ENCODE data around the gene DVL1.
A peak's percentile ranks its signal among the peaks of the same experiment; 100 is the strongest.
"Not testable (repeated sequence)": the region's sequence is repeated elsewhere in the genome, so short reads cannot be mapped to it uniquely, and the experiment has no call there.

Gene DVL1

DNA sequence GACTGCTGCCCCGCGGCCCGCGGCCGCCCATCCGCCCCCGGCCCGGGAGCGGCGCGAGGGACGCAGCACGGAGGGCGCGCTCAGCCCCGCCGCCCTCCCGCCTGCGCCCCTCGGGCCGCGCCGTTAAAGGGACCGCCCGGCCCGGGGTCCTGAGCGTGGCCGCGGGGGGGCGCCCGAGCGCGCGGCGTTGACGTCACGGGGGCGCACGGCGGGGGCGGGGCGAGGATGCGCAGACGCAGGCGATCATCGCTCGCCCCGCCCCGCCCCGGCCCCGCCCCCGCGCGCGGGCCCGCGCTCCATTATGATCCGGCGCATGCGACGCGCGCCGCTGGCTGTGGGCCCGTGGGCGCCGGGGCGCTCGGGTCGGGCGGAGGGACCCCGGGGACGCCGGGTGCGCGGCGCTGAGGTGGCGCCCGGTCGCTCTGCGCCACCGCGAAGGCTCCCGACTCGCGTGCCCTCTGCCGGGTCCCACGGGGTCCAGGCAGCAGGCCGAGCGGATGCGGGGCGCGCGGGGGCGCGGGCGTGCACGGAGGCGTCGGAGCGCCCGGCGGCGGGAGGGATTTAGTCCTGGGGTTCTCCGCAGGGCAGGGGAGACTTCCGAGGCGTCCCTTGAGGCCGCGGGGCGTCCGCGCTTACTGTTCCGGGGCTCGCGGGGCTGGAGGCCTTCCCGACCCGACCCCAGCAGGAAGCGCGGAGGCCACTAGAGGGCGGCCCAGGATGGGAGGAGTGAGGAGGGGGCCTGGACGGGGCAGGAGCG, at the start of gene DVL1:
Gene DVL1, minus strand, starts transcription at position 163 of the 757 bp plus-strand sequence. CDS start 353 bp downstream, outside the sequence.
- peak; percentile 74 for DNase-seq

DNA sequence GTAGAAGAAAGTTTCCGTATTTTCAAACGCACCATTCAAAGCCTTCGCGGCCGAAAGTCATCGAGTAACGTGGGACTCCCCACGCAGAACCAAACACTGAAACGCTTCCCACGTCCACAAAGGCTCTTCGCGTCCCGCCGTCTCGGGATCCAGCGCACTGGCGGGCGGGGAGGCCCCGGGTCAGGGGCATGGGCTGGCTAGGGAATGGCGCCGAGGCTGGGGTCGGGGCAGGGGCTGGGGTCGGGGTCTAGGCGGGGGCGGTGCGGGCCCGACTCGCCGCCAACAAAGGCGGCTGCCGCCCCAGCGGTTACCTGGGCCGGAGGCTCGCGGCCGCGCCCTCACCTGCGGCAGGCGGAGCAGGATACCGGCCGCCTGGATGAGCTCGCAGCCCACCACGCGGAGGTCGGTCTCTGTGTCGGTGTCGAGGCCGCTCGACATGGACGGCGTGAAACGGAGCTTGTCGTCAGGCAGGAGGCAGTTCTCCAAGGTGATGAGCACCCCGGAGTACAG, 49.5 kb upstream of the DVL1 start:
- DNase-seq = no peak

DNA sequence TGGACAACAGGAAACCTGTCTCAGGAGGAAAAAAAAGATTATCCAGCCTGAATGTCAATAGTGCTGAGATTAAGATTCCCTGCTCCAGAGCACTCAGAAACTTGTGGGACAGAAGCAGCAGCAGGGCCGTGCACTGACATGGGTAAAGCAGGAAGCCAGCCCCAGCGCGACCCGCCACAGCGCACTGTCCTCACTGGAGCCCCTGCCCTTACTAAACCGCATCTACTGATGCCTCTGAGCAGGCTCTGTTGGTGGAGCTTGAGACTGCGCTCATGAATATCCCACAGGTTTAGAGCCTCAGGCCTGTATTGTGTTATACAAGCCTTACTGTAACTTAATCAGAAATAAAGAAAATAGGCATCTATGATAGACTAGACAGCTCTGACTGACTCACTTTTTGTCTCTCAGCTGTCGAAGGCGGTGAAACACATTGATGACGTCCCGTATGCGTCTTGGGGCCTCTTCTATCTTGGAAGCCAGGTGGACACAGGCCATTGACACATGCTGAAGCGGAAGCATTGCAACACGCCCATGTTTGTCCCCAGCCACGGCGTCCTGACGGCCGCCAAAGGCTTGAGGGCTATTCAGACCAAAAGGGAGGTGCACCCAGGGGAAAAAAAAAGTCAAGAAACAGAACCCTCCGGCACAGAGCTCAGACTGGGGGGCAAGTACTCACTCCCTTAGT, 48.8 kb upstream of the DVL1 start:
- peak; percentile 23 for DNase-seq

DNA sequence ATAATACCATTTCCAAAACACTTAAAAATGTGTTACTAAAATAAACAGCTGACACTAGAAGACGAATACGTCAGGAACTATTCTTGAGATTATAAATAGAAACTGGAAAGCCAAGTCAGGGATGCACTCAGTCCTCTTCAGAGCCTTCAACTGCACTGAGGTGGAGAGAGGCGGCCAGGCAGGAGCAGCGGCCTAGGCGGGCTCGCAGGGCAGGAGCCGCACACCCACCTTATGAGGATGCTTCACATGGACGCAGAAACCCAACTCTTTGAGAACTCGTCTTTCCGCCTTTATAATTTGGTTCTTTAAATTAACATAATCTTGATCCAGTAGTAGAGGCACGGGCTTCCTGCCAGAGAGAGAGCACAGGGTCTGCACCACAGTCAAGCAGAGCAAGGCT, 45.9 kb upstream of the DVL1 start:
- no peak for DNase-seq

DNA sequence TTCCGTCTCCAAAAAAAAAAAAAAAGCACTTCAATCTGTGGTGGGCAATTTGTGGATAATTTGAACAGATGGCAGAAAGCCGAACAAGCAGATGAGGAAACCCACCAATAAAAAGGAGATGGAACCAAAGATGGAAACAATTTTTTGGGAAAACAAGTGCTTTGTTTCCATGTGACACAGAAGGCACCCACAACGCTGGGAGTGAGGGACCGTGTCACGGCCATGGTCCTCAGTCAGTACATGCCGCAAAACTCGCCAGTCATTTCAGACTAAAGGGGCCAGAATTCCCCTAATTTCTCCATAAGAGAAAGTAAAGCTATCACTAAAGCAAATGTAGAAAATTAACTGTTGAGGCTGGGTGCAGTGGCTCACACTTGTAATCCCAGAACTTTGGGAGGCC, 44.9 kb upstream of the DVL1 start:
- no peak for DNase-seq

DNA sequence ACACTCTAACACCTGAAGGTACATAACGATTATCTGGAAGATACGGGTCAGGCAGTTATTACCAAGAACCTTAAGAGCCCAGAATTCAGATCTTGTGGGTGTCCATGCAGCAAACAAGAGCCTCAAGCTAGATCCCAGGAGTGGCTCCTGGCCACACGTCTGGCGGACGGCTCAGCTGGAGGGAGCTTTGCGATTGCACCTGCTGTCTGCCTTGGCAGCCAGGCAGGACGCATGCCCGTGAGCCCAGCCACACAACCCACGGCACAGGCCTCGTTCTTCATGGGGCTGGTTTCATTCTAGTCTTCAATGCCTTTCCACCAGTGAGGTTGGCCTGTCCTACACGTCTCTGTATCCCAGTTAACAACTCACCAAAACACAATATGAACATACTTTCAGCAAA, 44.2 kb upstream of the DVL1 start:
- DNase-seq = no peak

DNA sequence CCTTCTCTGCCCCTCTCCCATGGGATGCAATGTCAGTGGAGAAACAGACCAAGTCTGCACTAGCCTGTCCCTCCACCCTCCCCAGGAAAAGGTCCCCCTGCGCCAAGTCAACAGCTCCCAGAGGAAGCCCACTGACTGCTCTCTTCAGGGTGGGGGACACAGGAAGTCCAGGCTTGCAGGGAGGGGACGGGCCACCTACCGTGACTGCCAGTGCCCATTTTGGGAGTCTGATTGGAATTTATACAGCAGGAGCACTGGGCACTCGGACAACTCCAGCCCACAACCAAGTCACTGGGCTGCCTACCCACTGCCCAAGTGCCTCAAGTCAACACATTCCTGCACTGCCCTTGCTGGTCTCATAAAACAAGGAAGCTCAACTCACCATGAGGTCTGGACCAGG, 43.8 kb upstream of the DVL1 start:
- DNase-seq = no peak

DNA sequence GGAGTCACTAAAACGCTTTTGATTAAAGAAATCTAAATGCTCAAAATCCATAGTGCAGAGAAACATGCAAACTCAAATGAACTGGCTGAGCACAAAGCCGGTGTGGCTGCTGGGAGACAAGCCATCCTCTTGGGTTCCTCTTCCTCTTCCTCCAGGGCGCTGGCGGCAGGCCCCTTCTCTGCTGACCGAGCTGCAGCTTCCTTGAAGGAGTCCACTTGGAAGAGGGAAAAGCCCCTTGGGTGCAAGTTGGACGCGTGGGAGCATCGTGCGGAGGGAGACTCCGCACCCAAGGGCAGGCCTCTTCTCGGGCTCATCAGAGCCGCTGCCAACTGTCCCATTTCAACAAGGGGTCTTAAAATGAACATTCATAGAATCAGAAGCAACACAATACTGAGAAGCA, 42.0 kb upstream of the DVL1 start:
- no peak for DNase-seq

DNA sequence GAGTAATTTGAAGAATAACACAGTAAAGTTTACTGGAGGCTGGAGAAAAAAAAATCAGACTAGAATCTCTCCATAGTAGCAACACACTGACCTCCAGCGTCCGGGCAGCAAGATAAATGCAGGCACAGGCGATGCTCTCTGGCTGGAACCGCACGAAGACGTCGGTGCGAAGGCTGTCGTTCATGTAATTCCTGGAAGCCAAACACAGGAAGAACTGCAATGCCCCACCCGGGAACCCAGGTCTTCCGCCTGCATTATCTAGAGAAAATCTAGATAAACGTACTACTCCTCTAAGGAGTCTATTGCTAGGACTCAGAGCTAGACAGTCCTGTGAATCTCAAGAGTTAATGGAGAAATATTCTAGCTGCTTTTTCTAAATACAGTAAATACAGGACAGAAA, 41.5 kb upstream of the DVL1 start:
- DNase-seq = no peak

DNA sequence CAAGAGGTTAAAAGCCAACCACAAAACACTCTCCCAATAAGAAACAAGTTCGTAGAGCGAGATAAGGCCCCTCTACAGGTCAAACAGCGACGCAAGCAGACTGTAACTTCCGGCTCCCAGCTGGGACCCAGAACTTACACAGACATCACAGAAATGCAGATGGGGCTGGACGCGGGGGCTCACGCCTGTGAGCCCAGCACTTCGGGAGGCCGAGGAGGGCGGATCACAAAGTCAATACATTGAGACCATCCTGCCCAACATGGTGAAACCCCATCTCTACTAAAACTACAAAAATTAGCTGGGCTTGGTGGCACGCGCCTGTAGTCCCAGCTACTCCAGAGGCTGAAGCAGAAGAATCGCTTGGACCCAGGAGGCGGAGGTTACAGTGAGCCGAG, 38.9 kb upstream of the DVL1 start:
- no peak for DNase-seq

DNA sequence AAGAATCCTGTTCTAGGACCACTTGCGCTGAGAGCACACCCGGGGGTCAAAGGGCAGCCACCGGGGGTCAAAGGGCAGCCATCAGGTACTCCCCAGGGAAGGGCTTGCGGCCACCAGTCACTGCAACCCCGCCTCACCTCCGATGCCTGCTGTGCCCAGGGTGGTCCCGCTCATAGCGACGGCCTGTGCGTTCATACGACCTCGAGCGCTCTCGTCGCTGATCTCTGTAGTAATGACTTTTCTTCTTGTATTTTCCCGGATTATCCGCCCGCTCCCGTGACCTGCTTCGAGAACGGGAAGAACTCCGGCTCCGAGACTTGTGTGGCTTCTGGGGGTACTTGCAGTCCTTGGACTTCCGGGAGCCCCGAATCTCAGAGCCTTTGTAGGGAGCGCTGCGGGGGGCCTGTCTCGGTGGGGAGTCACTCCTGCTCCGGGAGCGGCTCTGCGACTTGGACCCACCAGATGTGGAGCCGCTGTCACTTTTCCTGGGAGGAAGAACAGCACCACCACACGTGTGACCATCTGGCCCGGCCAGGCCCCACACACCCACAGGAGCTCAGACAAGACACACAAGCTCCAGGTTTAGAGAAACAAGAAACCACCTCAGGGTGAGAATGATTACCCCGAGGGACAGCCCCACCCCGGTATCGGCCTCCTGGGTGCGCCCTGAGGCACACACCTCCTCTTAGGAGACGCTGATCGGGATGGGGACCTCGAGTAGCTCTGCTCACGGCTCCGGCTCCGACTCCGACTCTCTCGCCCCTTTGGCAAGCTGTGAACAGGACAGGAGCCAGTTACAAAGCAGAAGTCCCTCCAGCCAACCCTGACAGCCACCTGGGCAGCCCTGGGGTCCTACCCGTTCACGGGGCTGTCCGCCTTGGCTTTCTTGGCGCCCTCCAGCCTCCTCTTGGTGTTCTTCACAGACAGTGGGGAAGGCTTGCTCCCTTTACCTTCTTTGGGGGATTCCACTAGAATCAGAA, 38.2 kb upstream of the DVL1 start:
- DNase-seq = no peak

DNA sequence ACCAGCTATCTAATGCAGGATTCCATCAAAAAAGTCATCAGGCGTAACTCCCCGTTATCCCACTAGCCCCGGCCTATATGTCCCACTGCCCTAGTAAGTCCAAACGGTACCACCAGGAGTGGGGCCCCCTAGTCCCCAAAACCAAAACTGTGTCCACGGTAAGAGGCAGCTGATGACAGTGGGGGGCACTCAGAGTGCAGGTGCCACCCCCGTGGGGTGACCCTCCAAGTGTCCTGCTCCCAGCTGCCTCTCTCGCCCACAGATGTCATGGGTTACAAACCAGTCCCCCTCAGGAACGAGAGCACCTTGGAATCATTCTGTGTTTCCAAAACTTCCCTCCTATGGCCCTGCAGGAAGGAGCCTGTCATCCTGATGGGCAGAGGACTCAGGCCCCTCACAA, 36.7 kb upstream of the DVL1 start:
- no peak for DNase-seq

DNA sequence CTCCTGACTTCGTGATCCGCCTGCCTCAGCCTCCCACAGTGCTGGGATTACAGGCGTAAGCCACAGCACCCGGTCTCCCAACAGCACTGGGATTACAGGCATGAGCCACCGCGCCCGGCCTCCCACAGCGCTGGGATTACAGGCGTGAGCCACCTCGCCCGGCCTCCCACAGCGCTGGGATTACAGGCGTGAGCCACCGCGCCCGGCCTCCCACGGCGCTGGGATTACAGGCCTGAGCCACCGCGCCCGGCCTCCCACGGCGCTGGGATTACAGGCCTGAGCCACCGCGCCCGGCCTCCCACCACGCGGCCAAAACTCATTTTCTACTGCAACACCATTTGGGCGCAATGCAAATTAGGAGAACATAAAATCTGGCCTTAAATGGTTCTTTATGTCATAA, 36.1 kb upstream of the DVL1 start:
- not testable (repeated sequence) for DNase-seq

DNA sequence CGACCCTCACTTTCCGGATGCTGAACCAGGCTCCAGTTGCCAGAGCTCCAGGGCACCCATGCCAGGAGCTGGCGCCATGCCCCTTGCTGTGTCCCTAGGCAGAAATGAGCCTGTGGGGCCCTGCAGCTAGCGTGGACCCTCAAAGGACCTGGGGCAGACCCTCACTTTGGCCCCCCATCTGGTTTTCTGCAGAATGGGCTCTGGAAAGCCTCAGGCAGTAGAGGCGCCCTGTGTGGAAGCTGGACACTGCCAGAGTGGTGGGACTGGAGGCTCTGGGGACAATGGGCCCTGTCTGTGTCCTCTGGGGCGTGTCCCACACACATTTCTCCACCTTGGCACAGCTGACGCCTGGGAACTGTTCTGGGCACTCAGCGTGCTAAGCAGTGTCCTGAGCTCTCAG, 32.1 kb upstream of the DVL1 start:
- DNase-seq = no peak

DNA sequence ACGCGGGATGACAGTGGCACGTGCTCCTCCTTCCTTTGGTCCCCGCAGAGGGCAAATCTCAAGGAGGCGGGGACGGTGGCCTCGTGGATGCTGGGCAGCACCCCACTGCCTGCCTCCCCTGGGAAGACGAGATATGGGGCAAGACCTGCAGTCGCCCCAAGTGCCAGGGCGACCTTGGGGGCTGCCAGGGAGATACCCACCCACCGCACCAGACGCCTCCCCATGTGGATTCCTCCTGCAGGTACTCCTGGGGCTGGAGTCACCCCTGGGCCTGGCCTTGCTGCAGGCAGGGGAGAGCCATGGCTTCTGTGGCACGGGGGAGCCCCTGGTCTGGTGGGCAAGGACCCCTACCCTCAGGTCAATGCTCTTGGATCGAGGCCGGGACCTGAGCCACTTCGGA, 31.6 kb upstream of the DVL1 start:
- no peak for DNase-seq

DNA sequence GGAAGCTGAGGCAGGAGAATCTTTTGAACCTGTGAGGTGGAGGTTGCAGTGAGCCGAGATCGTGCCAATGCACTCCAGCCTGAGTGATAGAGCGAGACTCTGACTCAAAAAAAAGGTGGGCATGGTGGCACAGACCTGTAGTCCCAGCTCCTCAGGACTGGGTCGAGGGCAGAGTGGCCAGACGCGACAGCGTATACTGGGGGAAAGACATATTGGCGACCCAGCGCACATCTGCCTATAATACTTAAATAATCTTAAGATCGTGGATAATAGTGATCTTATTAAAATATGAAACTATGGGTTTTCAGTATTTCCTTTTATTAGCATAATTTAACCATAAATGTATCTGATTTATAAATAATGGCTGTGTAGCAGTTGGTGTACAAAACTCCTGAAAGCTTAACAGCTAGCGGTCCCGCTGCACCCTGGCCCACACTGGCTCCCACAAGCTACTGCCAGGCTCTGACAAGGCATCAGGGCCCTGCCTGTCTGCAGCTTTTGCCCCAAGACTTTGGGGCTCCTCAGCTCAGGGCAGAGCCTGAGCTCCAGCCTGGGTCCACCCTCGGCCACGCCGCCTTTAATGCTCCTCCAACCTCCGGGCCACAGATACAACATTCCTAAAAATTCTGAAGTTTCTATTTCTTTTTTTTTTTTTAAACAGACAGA, 28.5 kb upstream of the DVL1 start:
- no peak for DNase-seq

DNA sequence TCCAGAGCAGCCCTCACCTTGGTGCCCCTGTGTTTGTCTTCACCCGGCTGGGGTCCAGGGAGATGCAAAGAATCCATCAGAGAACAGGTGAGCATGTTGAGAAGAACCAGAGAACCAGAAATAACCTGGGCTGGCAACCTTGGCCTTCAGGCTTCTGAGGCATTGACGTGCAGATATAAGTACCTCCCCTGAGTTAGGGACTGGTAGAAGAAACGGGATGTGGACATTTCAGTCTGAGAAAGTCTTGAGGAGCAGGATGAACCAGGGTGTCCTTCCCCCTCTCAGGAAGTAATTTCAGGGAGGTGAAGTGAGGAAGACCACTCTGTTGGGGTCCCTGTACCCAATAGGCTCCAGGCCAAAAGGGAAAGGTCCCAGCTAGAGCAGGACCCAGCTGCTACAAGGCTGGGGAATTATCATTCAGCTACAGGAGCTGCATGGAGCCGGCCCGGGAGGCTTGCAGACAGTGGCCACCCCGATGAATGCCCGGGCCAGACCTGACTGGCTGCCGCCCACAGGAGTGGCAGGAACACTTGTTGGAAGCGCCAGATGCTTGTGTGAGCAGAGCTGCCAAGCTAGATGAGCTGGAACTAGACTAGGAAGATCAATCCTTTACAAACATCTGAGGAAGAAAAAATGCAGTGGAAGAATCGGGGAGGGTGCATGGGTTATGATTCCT, 27.5 kb upstream of the DVL1 start:
- no peak for DNase-seq

DNA sequence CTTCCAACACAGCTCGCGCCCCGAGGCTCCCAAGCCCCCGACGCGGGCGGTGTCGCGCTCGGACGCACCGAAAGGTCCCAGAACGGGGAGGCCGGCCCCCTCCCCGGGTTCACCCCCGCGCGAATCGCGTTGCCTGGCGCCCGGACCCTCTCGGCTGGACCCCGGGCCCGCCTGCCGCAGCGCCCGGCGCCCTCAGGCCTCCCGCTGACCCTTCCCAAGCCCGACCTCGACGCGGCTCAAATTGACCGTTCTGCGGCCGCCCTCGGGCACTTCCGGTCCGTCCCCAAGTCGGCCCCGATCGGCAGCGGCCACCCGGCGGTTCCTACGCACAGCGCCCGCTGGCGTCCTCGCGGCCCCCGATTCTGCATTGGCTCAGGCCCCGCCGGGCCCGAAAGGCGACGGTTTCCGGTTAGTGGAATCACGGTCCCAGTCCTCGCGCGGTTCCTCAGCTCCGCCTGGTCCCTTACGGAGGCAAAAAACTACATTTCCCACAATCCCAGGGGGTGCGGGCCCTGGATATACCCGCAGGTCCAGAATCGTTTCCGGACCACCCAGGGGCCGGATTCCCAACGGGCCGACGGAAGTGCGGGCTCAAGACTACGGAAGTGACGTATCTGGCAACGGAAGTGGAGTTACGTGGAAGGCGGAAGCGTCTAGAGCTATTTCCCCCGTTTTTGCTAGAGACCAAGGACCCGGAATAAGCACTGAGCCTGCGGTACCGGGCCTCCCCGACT, 25.9 kb upstream of the DVL1 start, which contains the start of gene AURKAIP1:
Gene AURKAIP1, minus strand, starts transcription at position 279 of the 734 bp plus-strand sequence. CDS start 451 bp downstream, outside the sequence.
- peak; percentile 100 for DNase-seq

DNA sequence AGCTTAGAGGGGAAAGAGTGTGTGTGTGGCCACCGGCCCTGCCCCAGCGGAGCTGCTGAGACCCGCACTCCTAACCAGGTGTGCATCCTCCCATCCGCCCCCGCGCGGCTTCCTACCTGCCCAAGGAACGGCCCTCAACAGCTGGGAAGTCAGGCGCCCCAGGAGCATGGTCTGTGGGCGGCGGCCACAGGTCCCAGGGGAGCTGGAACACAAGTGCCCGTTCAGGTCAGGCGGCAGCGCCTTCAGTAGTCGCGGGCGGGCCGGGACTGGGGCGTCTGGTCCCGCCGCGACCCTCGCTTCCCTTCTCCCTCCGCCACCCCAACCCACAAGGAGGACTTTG, 25.3 kb upstream of the DVL1 start:
- DNase-seq = no peak

DNA sequence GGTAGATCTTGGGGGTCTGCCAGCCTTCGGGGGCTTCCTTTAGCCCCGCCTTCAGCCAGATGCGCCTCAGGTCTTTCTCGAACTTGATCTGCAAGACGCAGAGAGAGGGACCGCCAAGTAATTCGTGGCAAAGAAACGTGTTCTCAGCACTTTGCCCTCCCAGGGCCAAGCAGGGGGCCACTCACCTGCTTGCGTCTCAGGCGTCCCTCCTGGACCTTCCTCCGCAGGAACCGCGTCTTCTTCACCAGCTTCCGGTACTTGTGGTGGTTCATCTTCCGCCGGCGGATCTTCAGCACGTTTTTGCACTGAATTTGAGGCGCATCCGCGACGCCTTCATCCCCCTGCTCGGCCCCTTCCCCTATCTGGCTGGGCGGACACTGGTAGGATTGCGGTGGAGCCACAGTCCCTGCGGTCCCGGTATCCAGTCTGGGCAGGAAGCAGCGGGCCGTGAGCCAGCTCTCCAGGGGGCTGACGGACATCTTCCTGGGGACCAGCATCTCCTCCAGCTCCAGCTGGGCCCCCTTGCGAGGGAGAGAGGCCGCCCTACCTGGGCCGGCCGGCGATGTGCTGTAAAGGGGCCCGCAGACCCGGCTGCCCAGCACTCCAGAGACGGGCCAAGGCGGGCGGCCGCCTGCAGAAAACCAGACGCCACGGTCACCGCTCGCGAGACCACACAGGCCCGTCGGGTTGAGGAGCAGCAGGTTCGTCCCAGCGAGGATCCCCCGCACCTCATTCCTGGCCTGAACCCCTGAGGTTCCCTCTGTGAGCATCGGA, 24.8 kb upstream of the DVL1 start:
- no peak for DNase-seq

Measured in fibroblast of skin of right biceps (primary cell).